ENCODE measurements around the gene RRAGA. TPM values are rescaled to one million over a fixed set of nuclear protein-coding genes. Genes with fewer than 3 reads are reported as not detected.

The RRAGA gene
- total and polyA plus RNA-seq, 2 donors (not counting 3 experiments of a cell fraction or from before 2014, with no cell fraction given) = 81.2 to 88.3 TPM

DNA sequence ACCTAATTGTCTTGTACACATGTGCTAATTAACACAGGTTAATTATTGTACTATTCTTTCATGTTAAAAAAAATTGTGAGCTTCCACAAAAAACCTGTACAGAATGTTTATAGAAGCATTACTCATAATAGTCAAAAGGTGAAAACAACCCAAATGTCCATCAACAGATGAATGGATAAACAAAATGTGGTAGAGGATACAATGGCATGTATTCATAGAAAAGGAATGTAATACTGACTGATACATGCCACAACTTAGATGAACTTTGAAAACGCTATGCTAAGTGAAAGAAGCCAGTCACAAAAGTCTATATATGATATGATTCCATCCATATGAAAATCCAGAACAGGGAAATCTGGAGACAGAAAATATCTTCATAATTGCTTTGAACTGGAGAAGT, 25.6 kb downstream of the RRAGA start:
- DNase-seq (ENCODE audit: low read depth, low spot score) (peak; percentile 59), FAIRE-seq (no peak)
- ChIA-PET POLR2A (no interaction called here), CTCF (no interaction called here)
- Histone ChIP-seq H3K4me3 (replicated peaks in 1 of 3; ENCODE audit: insufficient read depth in 1 of 3, low read depth in 1 of 3, low read length in 3 of 3) (no peak overlapping the region), H2AFZ (ENCODE audit: low read depth, low read length) (no peak overlapping the region), H3K9me3 (replicated peaks; ENCODE audit: control insufficient read depth, insufficient read depth, low read length) (no peaks in the 10 kb centered on the region), H3K36me3 (ENCODE audit: control insufficient read depth in 2 of 2, extremely low read depth in 1 of 2, insufficient read depth in 2 of 2, low read length in 2 of 2) (peaks cover 5 to 9% of the 10 kb centered on the region in 2 experiments), H3K27ac (ENCODE audit: insufficient read depth, low read depth, low read length) (peak overlapping the region; percentile 74), H4K20me1 (replicated peaks; ENCODE audit: control insufficient read depth, extremely low read depth, insufficient read depth, low read length) (no peaks in the 10 kb centered on the region), H3K27me3 (ENCODE audit: control insufficient read depth in 2 of 2, insufficient read depth in 2 of 2, low read length in 2 of 2) (no peaks in the 10 kb centered on the region), H3K79me2 (ENCODE audit: control insufficient read depth, insufficient read depth, low read length) (peaks cover 1% of the 10 kb centered on the region), H3K4me2 (ENCODE audit: insufficient read depth, low read length) (peak overlapping the region; percentile 64), H3K9ac (replicated peaks; ENCODE audit: extremely low read depth, insufficient read depth, low read length) (peak overlapping the region; percentile 37), H3K4me1 (ENCODE audit: control insufficient read depth, extremely low read depth, insufficient read depth, low read length) (peaks cover 25% of the 10 kb centered on the region), H3K9me1 (replicated peaks; ENCODE audit: control insufficient read depth, extremely low read depth, insufficient read depth, low read length) (no peaks in the 10 kb centered on the region)
- intact Hi-C loops (cut with micrococcal nuclease) = no loop called here
- no TSS peak for BruUV-seq (replicated peaks)
- TF ChIP-seq JUN (IDR thresholded peaks at IDR 0.05; ENCODE audit: borderline replicate concordance, insufficient read depth, insufficient read length, low read depth) = peak; percentile 58
- TF ChIP-seq POLR2A (IDR thresholded peaks at IDR 0.05; ENCODE audit: low read depth, low read length) = no peak
- TF ChIP-seq MYC (IDR thresholded peaks at IDR 0.05; ENCODE audit: low read depth, low read length) = no peak
- TF ChIP-seq FOS (IDR thresholded peaks at IDR 0.05; ENCODE audit: borderline replicate concordance, insufficient read depth, low read length) = peak; percentile 36
- dilution Hi-C loops (cut with MboI; ENCODE audit: extremely low pct_ligation_motif_present, low sequenced_read_pairs) = no loop called here

DNA sequence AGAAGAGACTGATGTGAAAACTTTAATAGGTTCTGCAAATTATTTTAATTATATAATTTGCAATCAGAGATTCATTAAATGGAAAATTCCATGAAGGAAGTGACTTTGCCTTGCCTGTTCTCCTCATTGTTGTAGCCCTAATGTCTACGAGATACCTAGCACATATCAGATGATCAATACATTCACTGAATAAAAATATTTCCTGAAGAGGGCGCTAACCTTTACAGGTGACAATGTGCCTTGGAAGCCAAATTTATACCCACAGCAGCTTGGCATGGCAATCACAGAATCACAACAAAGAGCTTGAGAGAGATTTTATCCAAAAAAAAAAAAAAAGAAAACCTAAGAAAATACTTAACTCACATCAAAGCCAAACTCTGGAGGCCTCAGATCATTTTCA, 36.1 kb downstream of the RRAGA start:
- dilution Hi-C loops (cut with MboI; ENCODE audit: extremely low pct_ligation_motif_present, low sequenced_read_pairs) (no loop called here), intact Hi-C loops (cut with micrococcal nuclease) (loop anchor here (1.0 kb wide), 2 partner anchors 89 to 372 kb away; no protein-coding TSS in a partner anchor)
- Histone ChIP-seq H3K9me1 (replicated peaks; ENCODE audit: control insufficient read depth, extremely low read depth, insufficient read depth, low read length) (no peaks in the 10 kb centered on the region), H3K9ac (replicated peaks; ENCODE audit: extremely low read depth, insufficient read depth, low read length) (no peak overlapping the region), H3K27ac (ENCODE audit: insufficient read depth, low read depth, low read length) (no peak overlapping the region), H3K79me2 (ENCODE audit: control insufficient read depth, insufficient read depth, low read length) (no peaks in the 10 kb centered on the region), H3K4me3 (replicated peaks in 1 of 3; ENCODE audit: insufficient read depth in 1 of 3, low read depth in 1 of 3, low read length in 3 of 3) (no peak overlapping the region), H3K36me3 (ENCODE audit: control insufficient read depth in 2 of 2, extremely low read depth in 1 of 2, insufficient read depth in 2 of 2, low read length in 2 of 2) (peaks cover 1 to 9% of the 10 kb centered on the region in 2 experiments), H2AFZ (ENCODE audit: low read depth, low read length) (no peak overlapping the region), H3K9me3 (replicated peaks; ENCODE audit: control insufficient read depth, insufficient read depth, low read length) (no peaks in the 10 kb centered on the region), H3K4me2 (ENCODE audit: insufficient read depth, low read length) (no peak overlapping the region), H4K20me1 (replicated peaks; ENCODE audit: control insufficient read depth, extremely low read depth, insufficient read depth, low read length) (no peaks in the 10 kb centered on the region), H3K27me3 (ENCODE audit: control insufficient read depth in 2 of 2, insufficient read depth in 2 of 2, low read length in 2 of 2) (no peaks in the 10 kb centered on the region), H3K4me1 (ENCODE audit: control insufficient read depth, extremely low read depth, insufficient read depth, low read length) (no peaks in the 10 kb centered on the region)
- CTCF ChIA-PET = interaction anchor here (1.0 to 3.9 kb wide), 7 partner anchors 9 to 372 kb away, joined by 3 to 40 read pairs (median 4); no protein-coding TSS in a partner anchor
- FAIRE-seq (peak; percentile 55), DNase-seq (ENCODE audit: low read depth, low spot score) (peak; percentile 19)
- BruUV-seq (replicated peaks) = no TSS peak
- POLR2A ChIA-PET = interaction anchor here (0.5 kb wide), 1 partner anchor 11 kb away, joined by 9 read pairs; no protein-coding TSS in a partner anchor
- TF ChIP-seq POLR2AphosphoS5 (IDR thresholded peaks at IDR 0.05; ENCODE audit: insufficient read depth, low read depth, low read length) (no peak), MYC (IDR thresholded peaks at IDR 0.05; ENCODE audit: low read depth, low read length) (no peak), MAX (IDR thresholded peaks at IDR 0.05; ENCODE audit: insufficient read depth, insufficient read length) (no peak)
- TF ChIP-seq, protein P1, sequence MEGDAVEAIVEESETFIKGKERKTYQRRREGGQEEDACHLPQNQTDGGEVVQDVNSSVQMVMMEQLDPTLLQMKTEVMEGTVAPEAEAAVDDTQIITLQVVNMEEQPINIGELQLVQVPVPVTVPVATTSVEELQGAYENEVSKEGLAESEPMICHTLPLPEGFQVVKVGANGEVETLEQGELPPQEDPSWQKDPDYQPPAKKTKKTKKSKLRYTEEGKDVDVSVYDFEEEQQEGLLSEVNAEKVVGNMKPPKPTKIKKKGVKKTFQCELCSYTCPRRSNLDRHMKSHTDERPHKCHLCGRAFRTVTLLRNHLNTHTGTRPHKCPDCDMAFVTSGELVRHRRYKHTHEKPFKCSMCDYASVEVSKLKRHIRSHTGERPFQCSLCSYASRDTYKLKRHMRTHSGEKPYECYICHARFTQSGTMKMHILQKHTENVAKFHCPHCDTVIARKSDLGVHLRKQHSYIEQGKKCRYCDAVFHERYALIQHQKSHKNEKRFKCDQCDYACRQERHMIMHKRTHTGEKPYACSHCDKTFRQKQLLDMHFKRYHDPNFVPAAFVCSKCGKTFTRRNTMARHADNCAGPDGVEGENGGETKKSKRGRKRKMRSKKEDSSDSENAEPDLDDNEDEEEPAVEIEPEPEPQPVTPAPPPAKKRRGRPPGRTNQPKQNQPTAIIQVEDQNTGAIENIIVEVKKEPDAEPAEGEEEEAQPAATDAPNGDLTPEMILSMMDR (IDR thresholded peaks at IDR 0.05; ENCODE audit: extremely low read depth in 1 of 2, insufficient read depth in 1 of 2, low read depth in 1 of 2, low read length in 2 of 2) = peak in 1 of 2 donors; percentile 13
